Small intestine (tissue), 7 donors: ENCODE data around the gene RANBP3. TPM values are rescaled to one million over a fixed set of nuclear protein-coding genes. Genes with fewer than 3 reads are reported as not detected.

Source experiments
- DNase-seq, 2 donors: peaks; one replicate each; pipeline versions ENCODE4 v3.0.0 to v3.0.0-alpha.2; 2013
- FAIRE-seq: peaks from 2 replicates; lab custom pipeline; 2012; peaks lifted over from hg19 to GRCh38; lab: Jason Lieb, UNC
- H3K27ac ChIP-seq, 3 donors: one replicate each; pipeline ENCODE4 v1.5.1; 2013; ENCODE audit warnings: low read length in 2 of 3, mild to moderate bottlenecking in 2 of 3, control low read depth in 1 of 3, inconsistent platforms in 1 of 3, low read depth in 1 of 3, moderate library complexity in 1 of 3
- H3K27me3 ChIP-seq, 3 donors: one replicate each; pipeline ENCODE4 v1.6.1; 2013; ENCODE audit warnings: low read length in 3 of 3, inconsistent platforms in 1 of 3; ENCODE audit not compliant: control insufficient read depth in 3 of 3, insufficient read depth in 3 of 3
- H3K36me3 ChIP-seq, 3 donors: one replicate each; pipeline ENCODE4 v1.6.1; 2013; ENCODE audit warnings: low read length in 3 of 3, inconsistent platforms in 1 of 3, low read depth in 1 of 3, mild to moderate bottlenecking in 1 of 3, moderate library complexity in 1 of 3; ENCODE audit not compliant: control insufficient read depth in 3 of 3, insufficient read depth in 2 of 3
- H3K4me1 ChIP-seq, 3 donors: one replicate each; pipeline ENCODE4 v1.6.1; 2013; ENCODE audit warnings: low read length in 2 of 3, inconsistent platforms in 1 of 3, low read depth in 1 of 3, mild to moderate bottlenecking in 1 of 3, moderate library complexity in 1 of 3; ENCODE audit not compliant: control insufficient read depth in 3 of 3, insufficient read depth in 2 of 3
- H3K4me3 ChIP-seq, 3 donors: one replicate each; pipeline ENCODE4 v1.5.1; 2013; ENCODE audit warnings: low read length in 3 of 3, control low read depth in 1 of 3, inconsistent platforms in 1 of 3, low read depth in 1 of 3, mild to moderate bottlenecking in 1 of 3, moderate library complexity in 1 of 3
- H3K9me3 ChIP-seq, 2 donors: one replicate each; pipeline ENCODE4 v1.6.1; 2013; ENCODE audit warnings: low read depth in 1 of 2, low read length in 1 of 2; ENCODE audit not compliant: control insufficient read depth in 2 of 2, insufficient read depth in 1 of 2
- WGBS, 3 donors: extraction: QIAGEN DNeasy Blood & Tissue Kit; methylation state at CpG; one replicate each; pipeline ENCODE4 v1.1.7; 2013; 5-methylcytosine and 5-hydroxymethylcytosine counted together
- polyA plus RNA-seq, 4 donors: library from polyadenylated mRNA; stranded (reverse) in 3 of 4; unstranded in 1 of 4; fragments of 200-250 nt in 3 of 4; fragments of 120-200 nt in 1 of 4; gene quantifications; one replicate each; pipeline versions ENCODE4 v1.2.1 to v1.2.3, GENCODE V29; 2013
- donor health status: healthy with polysubstance abuse.
- donor health status: control.
- donor health status: control.
- donor health status: Bipolar disorder and iron deficiency.
- donor health status: healthy.

Gene RANBP3
- polyA plus RNA-seq, 4 donors: 23.0 to 52.5 (median 38.3) TPM

DNA sequence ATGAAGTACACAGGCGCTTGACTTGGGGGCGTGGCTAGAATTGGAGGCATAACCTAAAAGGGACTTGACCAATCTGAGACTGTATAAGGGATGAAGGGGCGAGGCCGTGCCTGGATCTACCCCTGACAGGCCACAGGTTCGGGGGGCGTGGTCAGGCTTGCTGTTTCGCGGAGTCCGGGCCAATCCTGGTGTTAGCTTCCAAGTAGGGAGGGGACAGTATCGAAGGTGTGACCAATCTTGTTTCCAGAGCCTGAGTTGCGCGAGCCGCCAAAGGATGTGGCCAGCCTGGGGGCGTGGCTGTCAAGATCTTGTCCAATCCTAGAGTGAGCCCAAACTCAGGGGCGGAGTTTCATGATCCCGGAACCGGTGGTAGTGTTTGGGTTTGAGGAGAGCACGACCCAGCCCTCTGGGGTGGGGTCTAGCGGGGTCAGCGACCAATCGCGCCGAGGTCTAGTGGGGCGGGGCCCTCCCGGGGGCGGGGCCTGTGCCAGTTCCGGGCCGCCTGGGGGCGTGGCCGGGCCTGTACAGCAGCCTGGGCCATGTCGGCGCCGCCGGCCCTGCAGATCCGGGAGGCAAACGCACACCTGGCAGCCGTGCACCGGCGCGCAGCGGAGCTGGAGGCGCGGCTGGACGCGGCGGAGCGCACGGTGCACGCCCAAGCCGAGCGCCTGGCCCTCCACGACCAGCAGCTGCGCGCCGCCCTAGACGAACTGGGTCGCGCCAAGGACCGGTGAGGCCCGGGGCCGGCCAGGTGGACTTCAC lies 73.4 kb downstream of the RANBP3 start, which contains the start of gene VMAC:
Gene VMAC, plus strand, starts transcription at position 521 of the 762 bp plus-strand sequence. Its CDS starts 19 bp downstream, at position 540.
- no peaks in the 10 kb centered on the region for H3K27me3 ChIP-seq
- WGBS, 3 donors: 0 to 1% (median 0%) methylated on average over 55 to 61 of the region's 61 CpGs
- FAIRE-seq (peak; percentile 94), DNase-seq (peak; percentile 100)
- peak within 1 kb of the TSS; percentile 69 to 95 (median 92) for H3K27ac ChIP-seq
- no peaks in the 10 kb centered on the region for H3K9me3 ChIP-seq
- peaks cover 4 to 36% (median 8%) of the 10 kb centered on the region in 3 donors for H3K36me3 ChIP-seq
- peaks cover 0 to 10% (median 3%) of the 10 kb centered on the region in 3 donors for H3K4me1 ChIP-seq
- peak within 1 kb of the TSS; percentile 75 to 96 (median 91) for H3K4me3 ChIP-seq

DNA sequence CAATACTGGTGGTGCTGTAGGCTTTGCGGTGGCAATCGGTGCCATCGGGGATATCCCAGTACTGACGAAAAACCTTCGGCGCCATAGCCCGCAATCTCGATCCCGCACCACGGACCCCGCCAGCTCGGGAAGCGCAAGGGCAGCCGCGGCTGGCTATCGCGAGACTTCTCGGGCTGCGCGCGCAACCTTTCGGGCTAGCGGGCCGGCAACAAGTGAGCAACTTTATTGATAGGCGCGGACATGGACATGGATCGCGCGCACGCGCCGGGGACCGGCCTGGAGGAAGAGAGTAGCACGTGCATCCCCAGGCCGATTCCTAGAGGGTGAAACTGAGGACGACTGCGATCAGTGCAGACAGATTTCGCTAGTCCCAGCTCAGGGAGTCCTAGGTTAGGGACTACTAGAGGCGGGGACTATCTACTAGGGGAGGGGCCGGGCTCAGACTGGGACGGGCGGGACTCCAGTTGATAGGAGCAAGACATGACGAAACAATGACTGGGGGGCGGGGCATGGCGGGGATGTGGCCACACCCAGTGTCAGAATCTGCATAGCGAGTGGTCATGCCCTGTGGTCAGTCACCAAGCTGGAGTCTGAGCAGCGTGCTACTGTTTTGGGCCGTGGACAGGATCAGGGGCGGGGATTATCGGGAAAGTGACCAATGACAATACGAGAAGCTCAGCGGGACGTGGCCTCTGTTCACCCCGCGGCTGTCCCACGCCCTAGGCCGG lies 74.2 kb downstream of the RANBP3 start, which contains the start of gene NDUFA11:
Gene NDUFA11, minus strand, starts transcription at position 167 of the 728 bp plus-strand sequence. Its CDS starts 82 bp downstream, at position 85.
- peaks cover 2 to 33% (median 2%) of the 10 kb centered on the region in 3 donors for H3K36me3 ChIP-seq
- WGBS, 3 donors: 0% methylated on average over 55 to 57 of the region's 57 CpGs
- H3K27ac ChIP-seq: peak within 1 kb of the TSS; percentile 69 to 95 (median 92)
- no peaks in the 10 kb centered on the region for H3K27me3 ChIP-seq
- H3K4me3 ChIP-seq: peak within 1 kb of the TSS; percentile 75 to 96 (median 87)
- DNase-seq (peak; percentile 98 to 99), FAIRE-seq (no peak)
- peaks cover 0 to 10% (median 3%) of the 10 kb centered on the region in 3 donors for H3K4me1 ChIP-seq
- no peaks in the 10 kb centered on the region for H3K9me3 ChIP-seq

DNA sequence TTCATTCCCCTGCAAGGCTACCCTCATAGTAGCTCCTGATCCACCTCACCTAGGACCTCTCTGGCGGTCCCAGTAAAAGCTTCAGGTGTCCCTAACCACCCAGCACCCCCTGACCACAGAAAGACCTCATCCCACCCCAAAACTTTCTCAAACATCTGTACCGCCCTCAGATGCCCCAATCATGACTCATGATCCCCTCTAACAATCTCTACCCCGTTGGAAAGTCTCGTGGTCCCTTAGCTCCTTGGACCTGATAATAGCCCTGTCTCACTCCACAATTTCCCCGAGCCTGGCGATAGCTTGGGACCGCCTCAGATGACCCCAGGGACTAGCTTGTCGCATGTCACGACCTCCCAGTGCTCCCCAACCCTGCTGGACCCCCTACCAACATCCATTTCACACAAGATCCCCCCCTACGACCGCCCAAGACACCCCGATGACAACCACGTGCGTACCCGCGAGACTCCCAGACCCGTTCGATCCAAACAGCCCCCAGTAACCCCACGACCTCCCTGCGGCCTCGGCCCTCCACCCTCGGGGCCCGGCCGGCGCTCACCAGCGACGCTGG lies 74.8 kb downstream of the RANBP3 start:
- WGBS, 3 donors: 0 to 1% (median 1%) methylated on average over 27 of the region's 27 CpGs
- Histone ChIP-seq H3K9me3 (no peaks in the 10 kb centered on the region), H3K4me1 (peaks cover 0 to 10% (median 3%) of the 10 kb centered on the region in 3 donors), H3K36me3 (peaks cover 2 to 32% (median 2%) of the 10 kb centered on the region in 3 donors), H3K27me3 (no peaks in the 10 kb centered on the region), H3K4me3 (peak overlapping the region; percentile 75 to 96 (median 87)), H3K27ac (peak overlapping the region; percentile 69 to 95 (median 92))
- no peak for FAIRE-seq
- DNase-seq: peak in 1 of 2 donors; percentile 52

DNA sequence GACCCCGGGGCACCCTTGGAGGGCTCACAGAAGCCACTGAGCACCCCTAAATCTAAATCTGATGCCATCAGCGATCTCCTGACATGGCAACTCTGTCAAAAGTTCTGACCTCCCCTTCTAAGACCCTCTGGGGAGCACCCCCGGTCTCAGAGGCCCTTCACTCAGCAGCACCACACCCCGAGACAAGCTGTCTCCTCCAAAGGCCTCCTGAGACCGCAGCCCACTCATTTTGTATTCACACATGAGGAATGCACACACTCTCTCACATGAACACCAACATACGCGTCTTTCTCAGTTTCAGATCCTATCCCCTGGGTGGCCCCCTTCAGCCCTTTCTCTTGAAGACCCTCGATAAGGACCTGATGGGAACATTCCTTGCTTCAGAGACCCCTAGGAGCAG lies 77.0 kb downstream of the RANBP3 start:
- Histone ChIP-seq H3K27ac (no peak overlapping the region), H3K4me3 (no peak overlapping the region), H3K36me3 (peaks cover 5 to 50% (median 7%) of the 10 kb centered on the region in 3 donors), H3K9me3 (no peaks in the 10 kb centered on the region), H3K4me1 (peaks cover 0 to 10% (median 3%) of the 10 kb centered on the region in 3 donors), H3K27me3 (no peaks in the 10 kb centered on the region)
- 87 to 92% (median 88%) methylated on average over 8 of the region's 8 CpGs for WGBS, 3 donors
- FAIRE-seq: no peak
- DNase-seq: no peak

DNA sequence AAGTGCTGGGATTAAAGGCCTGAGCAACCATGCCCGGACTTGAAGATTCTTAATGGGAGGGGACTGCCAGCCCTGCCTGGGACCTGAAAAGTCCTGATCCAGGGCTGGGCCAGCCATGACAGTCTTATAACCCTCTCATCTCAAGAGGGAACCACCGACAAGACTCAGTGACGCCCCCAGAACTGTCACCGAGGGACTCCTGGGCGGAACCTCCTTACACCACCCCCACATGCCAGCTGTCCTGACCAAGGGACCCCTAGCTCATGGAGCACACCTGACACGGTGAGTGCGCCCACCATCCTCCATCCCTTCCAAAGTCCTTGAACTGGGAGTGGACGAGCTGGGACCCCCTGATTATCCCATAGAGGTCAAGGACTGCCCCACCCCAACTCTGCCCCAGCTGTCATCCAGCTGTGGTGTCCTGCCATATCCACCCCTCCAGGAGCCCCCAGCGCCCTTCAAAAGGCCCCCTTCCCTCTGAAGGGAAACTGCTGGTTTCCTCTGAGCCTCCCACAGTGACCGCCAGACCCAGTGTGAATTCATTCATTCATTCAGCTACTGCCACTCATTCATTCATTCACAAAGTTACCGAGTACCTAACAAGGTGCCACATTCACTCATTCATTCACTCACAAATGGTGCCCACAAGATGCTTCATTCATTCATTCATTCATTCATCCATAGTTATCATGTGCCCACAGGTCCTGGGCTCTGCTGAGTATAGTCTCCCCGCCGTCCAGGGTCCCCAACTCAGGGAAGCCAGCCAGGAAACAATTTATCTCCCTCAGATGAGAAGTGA lies 78.0 kb downstream of the RANBP3 start:
- Histone ChIP-seq H3K4me3 (no peak overlapping the region), H3K36me3 (peaks cover 7 to 58% (median 13%) of the 10 kb centered on the region in 3 donors), H3K27ac (no peak overlapping the region), H3K4me1 (peaks cover 0 to 5% (median 3%) of the 10 kb centered on the region in 3 donors), H3K9me3 (no peaks in the 10 kb centered on the region), H3K27me3 (no peaks in the 10 kb centered on the region)
- DNase-seq (no peak), FAIRE-seq (no peak)
- WGBS, 3 donors: 88 to 91% (median 89%) methylated on average over 12 to 13 of the region's 13 CpGs

DNA sequence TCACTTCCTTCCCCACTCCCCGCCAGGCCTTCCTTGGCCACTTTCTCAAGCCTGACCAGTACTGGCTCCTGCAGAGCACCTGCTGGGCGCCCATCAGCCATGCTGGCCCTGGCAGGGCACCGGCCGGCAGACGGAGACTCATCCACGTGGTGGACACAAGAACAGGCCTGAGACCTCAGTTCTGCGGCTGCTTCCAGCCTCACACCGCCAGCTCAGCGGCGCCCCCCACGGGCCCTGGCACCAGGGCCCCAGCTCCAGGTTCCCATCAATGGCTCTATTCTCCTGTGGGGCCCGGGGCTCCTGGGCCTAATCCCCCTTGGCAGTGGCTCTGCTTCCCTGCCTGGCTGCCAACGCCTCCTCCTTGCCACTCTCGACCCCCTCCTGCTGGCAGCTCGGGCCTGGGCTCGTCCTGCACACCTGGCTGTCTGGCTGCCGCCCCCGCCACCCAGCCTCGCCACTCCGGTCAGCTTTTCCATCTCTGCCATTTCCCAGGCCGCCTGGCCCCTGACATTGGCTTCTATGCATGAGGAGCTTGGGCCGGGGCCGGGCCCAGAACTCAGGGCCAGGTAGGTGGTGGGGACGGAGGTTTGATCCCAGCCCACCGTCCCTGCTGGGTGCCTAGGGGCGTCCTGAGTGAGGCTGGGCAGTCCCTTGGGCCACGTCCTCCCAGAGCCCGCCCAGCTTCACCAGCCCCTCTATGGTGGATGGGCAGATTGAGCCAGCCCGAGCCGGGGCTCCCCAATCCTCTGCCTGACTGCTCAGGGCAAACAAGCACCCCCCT lies 80.6 kb downstream of the RANBP3 start:
- no peak overlapping the region for H3K4me3 ChIP-seq
- no peak overlapping the region for H3K27ac ChIP-seq
- DNase-seq: no peak
- no peak for FAIRE-seq
- peaks cover 0 to 1% (median 0%) of the 10 kb centered on the region in 3 donors for H3K27me3 ChIP-seq
- H3K4me1 ChIP-seq: peaks cover 0 to under 1% (median under 1%) of the 10 kb centered on the region in 3 donors
- peaks cover 7 to 68% (median 13%) of the 10 kb centered on the region in 3 donors for H3K36me3 ChIP-seq
- WGBS, 3 donors: 93 to 95% (median 94%) methylated on average over 29 to 30 of the region's 30 CpGs
- H3K9me3 ChIP-seq: no peaks in the 10 kb centered on the region

DNA sequence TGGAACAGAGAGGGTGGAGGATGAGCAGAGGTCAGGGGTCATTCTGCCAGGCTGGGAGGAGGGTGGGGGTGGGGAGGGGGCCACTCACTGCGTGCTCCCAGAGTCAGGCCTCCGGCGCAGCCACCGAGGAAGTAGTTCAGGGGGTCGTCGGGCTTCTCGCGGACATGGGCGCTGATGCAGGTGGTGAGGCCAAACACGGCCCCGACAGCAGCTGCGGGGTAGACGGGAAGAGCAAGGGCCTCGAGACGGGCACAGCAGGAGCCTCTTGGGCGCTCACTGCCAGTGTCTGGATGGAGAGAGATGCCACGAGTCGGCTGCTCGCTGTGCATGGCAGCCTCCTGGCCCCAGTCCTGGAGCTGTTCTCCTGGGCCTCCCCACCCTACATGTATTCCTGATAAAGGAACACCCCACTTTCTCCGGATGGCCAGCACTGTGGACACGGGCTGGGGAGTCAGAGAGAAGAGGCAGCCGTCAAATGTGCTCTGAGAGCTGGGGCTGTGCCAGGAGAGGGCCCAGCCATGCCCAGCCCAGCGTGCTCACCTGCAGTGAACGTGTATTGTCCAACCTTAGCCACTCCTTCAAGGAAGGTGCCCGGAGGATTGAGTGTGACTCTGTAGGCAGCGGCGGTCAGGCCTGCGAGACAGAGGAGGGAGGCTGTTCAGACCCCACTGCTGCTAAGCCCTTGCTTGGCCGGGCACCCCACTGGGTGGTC lies 81.4 kb downstream of the RANBP3 start:
- no peak overlapping the region for H3K4me3 ChIP-seq
- WGBS, 3 donors: 85 to 89% (median 88%) methylated on average over 28 to 29 of the region's 29 CpGs
- peaks cover 0 to 9% (median 0%) of the 10 kb centered on the region in 3 donors for H3K4me1 ChIP-seq
- no peak for FAIRE-seq
- H3K27me3 ChIP-seq: peaks cover 0 to 8% (median 0%) of the 10 kb centered on the region in 3 donors
- H3K27ac ChIP-seq: no peak overlapping the region
- no peaks in the 10 kb centered on the region for H3K9me3 ChIP-seq
- peaks cover 7 to 64% (median 13%) of the 10 kb centered on the region in 3 donors for H3K36me3 ChIP-seq
- DNase-seq: no peak
